Transverse colon (tissue), 4 donors: ENCODE data around the gene RNF144B. TPM values are rescaled to one million over a fixed set of nuclear protein-coding genes. Genes with fewer than 3 reads are reported as not detected.
A peak's percentile ranks its signal among the peaks of the same experiment; 100 is the strongest.

Experiments used
- DNase-seq: peaks from one replicate; pipeline ENCODE4 v3.0.0-alpha.2; 2019
- H3K27ac ChIP-seq, 4 donors: fragments of 200-600 bp; sonication (generic); 2 replicates each; pipeline ENCODE4 v1.5.1; 2016 to 2018; ENCODE audit warnings: inconsistent platforms in 4 of 4
- H3K27me3 ChIP-seq: fragments of 200-600 bp; sonication (generic); 2 replicates; pipeline ENCODE4 v1.5.1; 2017; ENCODE audit warnings: inconsistent platforms
- H3K36me3 ChIP-seq, 4 donors: fragments of 200-600 bp; sonication (generic); 2 replicates each; pipeline ENCODE4 v1.5.1; 2017 to 2019; ENCODE audit warnings: inconsistent platforms in 4 of 4
- H3K4me1 ChIP-seq, 4 donors: fragments of 200-600 bp; sonication (generic); 2 replicates each; pipeline ENCODE4 v1.5.1; 2017 to 2020; ENCODE audit warnings: inconsistent platforms in 4 of 4
- H3K4me3 ChIP-seq, 4 donors: fragments of 200-600 bp; sonication (generic); 1 replicate in 1 of 4; 2 replicates in 3 of 4; pipeline versions ENCODE4 v1.5.1 to v1.6.1; 2017 to 2019; ENCODE audit warnings: inconsistent platforms in 4 of 4
- H3K9me3 ChIP-seq, 2 donors: fragments of 200-600 bp; sonication (generic); 2 replicates each; pipeline ENCODE4 v1.5.1; 2017 to 2019; ENCODE audit warnings: inconsistent platforms in 2 of 2
- EP300 ChIP-seq: sonication (generic); formaldehyde crosslinking; IDR thresholded peaks from one replicate; pipeline ENCODE4 v1.6.1; 2017; ENCODE audit warnings: antibody characterized with exemption, low read depth
- POLR2A ChIP-seq: fragments of 450-650 bp; IDR thresholded peaks from one replicate; pipeline ENCODE4 v1.6.1; 2016; ENCODE audit warnings: antibody characterized with exemption, mild to moderate bottlenecking, moderate library complexity
- POLR2AphosphoS5 ChIP-seq, 3 donors: sonication (generic); formaldehyde crosslinking; IDR thresholded peaks; one replicate each; pipeline ENCODE4 v1.6.1; 2016; ENCODE audit warnings: antibody characterized with exemption in 3 of 3
- WGBS, 2 donors: methylation state at CpG; one replicate each; pipeline ENCODE4 v1.1.5; 2018; ENCODE audit warnings: low coverage in 1 of 2; 5-methylcytosine and 5-hydroxymethylcytosine counted together
- in situ Hi-C, 4 donors: fragments of 200-750 bp; cut with MboI; loops; one replicate each; pipeline versions ENCODE4 v1.15.0 to v1.15.1; 2017; ENCODE audit warnings: low sequenced_read_pairs in 3 of 4, low pct_ligation_motif_present in 1 of 4, low pct_unique_long_range_greater_than_20kb in 1 of 4
- intact Hi-C: fragments of 100-400 bp; cut with DNase I; formaldehyde crosslinking; loops from one replicate; pipeline ENCODE4 v1.15.1; 2023; ENCODE audit warnings: low total_unique reads
- total RNA-seq, 4 donors: library from RNA; depleted of rRNA; stranded (reverse); fragments of >200 nt; gene quantifications; one replicate each; pipeline ENCODE4 v1.1.0, GENCODE V29; 2016
- TF ChIP-seq, protein P1 (sequence below), 5 experiments: fragments of 200-600 bp in 3 of 5; fragments of 450-650 bp in 2 of 5; sonication (generic) in 3 of 5; IDR thresholded peaks; 1 replicate in 2 of 5; 2 replicates in 3 of 5; pipeline ENCODE4 v1.5.1; 2016 to 2017; ENCODE audit warnings: antibody characterized with exemption in 5 of 5, inconsistent platforms in 3 of 5, mild to moderate bottlenecking in 2 of 5, moderate library complexity in 1 of 5

The RNF144B gene
- total RNA-seq, 4 donors from 2014 or later: 1.4 to 4.5 (median 3.8) TPM

DNA sequence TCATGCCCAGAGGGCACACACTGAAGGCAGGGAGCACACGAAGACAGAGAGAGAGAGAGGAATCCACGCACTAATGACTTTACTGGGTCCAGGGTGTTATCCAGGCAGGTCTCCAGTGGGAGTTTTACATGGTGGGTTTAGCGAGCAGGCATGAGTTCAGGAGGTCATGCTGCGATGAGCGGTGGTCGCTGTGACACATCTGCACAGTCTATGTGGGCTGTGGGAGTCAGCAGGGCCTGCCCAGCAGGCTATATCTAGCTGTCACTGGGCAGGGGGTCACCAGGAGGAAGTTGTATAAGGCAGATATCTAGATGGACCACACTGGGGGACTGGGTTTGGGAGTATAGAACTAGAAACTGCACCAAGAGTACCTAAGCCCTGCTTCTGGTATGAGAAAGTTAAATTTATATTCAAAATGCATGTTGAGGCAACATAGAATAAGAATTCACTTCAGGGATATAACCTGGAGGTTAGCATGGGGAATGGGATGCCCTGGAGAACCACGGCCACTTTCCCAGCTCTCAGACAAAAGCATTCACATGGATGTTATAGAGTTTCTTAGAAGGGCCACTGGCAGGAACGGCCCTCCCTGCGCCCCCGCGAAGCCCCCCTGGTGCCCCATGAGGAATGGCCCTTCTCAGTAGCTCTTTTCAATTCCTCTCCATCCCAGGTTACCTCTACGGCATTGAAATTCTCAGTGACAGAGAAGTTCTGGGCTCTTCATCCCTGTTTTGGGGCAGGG is 113.9 kb downstream of the RNF144B start:
- intact Hi-C loops: no loop called here
- no peaks in the 10 kb centered on the region for H3K9me3 ChIP-seq
- no peaks in the 10 kb centered on the region for H3K36me3 ChIP-seq
- H3K27me3 ChIP-seq: no peaks in the 10 kb centered on the region
- no peak for DNase-seq
- H3K4me1 ChIP-seq: peaks cover 0 to 3% (median 1%) of the 10 kb centered on the region in 4 donors
- in situ Hi-C loops: loop anchor here in 2 of 4 donors (10.0 kb wide), 2 partner anchors 166 to 176 kb away; no protein-coding TSS in a partner anchor
- H3K4me3 ChIP-seq: no peak overlapping the region
- WGBS, 2 donors: 80 to 89% methylated on average over 1 to 12 of the region's 12 CpGs
- peak overlapping the region in 2 of 4 donors; percentile 24 to 30 for H3K27ac ChIP-seq
- TF ChIP-seq POLR2A (no peak), EP300 (no peak), POLR2AphosphoS5 (IDR thresholded peaks at IDR 0.05) (no peak)
- TF ChIP-seq, protein P1, sequence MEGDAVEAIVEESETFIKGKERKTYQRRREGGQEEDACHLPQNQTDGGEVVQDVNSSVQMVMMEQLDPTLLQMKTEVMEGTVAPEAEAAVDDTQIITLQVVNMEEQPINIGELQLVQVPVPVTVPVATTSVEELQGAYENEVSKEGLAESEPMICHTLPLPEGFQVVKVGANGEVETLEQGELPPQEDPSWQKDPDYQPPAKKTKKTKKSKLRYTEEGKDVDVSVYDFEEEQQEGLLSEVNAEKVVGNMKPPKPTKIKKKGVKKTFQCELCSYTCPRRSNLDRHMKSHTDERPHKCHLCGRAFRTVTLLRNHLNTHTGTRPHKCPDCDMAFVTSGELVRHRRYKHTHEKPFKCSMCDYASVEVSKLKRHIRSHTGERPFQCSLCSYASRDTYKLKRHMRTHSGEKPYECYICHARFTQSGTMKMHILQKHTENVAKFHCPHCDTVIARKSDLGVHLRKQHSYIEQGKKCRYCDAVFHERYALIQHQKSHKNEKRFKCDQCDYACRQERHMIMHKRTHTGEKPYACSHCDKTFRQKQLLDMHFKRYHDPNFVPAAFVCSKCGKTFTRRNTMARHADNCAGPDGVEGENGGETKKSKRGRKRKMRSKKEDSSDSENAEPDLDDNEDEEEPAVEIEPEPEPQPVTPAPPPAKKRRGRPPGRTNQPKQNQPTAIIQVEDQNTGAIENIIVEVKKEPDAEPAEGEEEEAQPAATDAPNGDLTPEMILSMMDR (IDR thresholded peaks at IDR 0.05): no peak

DNA sequence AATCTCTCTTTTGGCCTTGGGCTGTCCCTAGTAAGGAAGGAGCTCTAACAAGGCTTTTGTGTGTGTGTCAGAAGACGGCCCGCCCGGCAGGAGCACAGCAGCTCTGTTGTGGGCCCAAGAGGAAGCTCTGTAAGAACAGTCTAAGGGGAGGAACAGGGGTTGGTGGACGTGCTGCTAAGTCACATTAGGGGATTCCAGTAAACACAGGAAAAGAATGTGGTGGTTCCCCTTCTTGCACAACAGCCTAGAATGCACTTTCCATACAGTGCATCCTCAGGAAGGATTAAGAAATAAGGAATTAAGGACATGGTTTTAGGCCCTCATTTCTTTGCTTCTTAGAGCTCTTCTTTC is 114.5 kb downstream of the RNF144B start:
- in situ Hi-C loops (loop anchor here in 2 of 4 donors (10.0 kb wide), 2 partner anchors 167 to 177 kb away; no protein-coding TSS in a partner anchor), intact Hi-C loops (no loop called here)
- Histone ChIP-seq H3K4me3 (no peak overlapping the region), H3K27me3 (no peaks in the 10 kb centered on the region), H3K27ac (peak overlapping the region in 2 of 4 donors; percentile 24 to 30), H3K36me3 (no peaks in the 10 kb centered on the region), H3K4me1 (peaks cover 0 to 3% (median 1%) of the 10 kb centered on the region in 4 donors), H3K9me3 (no peaks in the 10 kb centered on the region)
- peak; percentile 33 for DNase-seq
- TF ChIP-seq POLR2A: no peak
- no peak for TF ChIP-seq POLR2AphosphoS5 (IDR thresholded peaks at IDR 0.05)
- TF ChIP-seq, protein P1 (IDR thresholded peaks at IDR 0.05): no peak
- TF ChIP-seq EP300: no peak
- 62% methylated on average over 4 of the region's 4 CpGs; no CpG with 5 or more reads in 1 of the 2 donors for WGBS, 2 donors

DNA sequence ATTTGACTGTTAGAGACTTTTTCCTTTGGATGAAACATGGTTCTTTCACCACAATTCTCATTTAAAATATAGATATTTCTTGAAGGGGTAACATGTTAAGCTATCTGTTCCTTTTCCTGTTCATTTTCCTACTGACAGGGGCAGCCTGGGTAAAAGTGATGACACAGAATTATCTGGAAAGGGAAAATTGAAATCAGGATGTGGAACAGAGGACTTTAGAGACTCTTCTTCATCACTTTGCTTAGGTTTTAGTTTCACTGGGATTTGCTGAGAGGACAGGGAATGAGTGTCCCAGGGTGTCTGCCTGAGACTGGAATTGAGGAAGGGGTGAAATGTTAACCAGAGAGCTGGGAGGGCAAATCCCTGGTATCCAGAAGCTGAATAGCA is 116.0 kb downstream of the RNF144B start:
- intact Hi-C loops: no loop called here
- Histone ChIP-seq H3K27ac (peak overlapping the region in 3 of 4 donors; percentile 15 to 28 (median 28)), H3K4me3 (no peak overlapping the region), H3K36me3 (no peaks in the 10 kb centered on the region), H3K27me3 (no peaks in the 10 kb centered on the region), H3K9me3 (no peaks in the 10 kb centered on the region), H3K4me1 (peaks cover 0 to 3% (median 1%) of the 10 kb centered on the region in 4 donors)
- TF ChIP-seq POLR2A (no peak), EP300 (no peak), POLR2AphosphoS5 (IDR thresholded peaks at IDR 0.05) (no peak)
- TF ChIP-seq, protein P1 (IDR thresholded peaks at IDR 0.05): no peak
- in situ Hi-C loops: loop anchor here in 2 of 4 donors (10.0 kb wide), 2 partner anchors 168 to 178 kb away; no protein-coding TSS in a partner anchor
- DNase-seq: no peak

DNA sequence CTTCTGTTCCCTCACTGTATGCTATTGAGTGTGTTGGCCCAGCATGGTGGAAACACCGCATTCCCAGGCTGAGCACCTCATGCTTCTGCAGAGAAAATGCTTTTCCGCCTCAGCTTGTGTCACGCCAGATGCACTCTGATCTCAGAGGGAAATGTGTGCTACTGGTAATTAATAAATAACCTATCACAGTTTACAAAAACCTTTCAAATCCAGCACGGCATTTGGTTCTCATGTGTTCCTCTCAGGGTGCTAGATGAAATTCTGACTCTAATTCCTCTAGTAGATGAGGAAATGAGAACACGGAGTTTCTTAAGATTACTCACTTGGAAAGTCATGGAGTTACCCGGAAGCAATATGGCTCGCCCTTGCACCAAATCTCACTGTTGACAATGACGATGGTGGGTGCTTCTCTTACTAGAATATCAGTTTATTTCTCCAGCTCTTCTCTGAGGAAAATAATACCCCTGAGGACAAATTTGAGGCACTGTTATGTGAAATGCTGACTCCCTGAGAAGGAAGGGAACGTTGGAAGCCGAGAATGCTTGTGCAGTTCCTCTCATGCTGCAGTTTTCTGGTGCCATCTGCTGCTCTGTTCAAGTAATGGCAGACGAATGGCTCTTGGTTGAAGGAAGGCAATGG is 116.6 kb downstream of the RNF144B start:
- Histone ChIP-seq H3K9me3 (no peaks in the 10 kb centered on the region), H3K27ac (peak overlapping the region; percentile 15 to 33 (median 28)), H3K36me3 (no peaks in the 10 kb centered on the region), H3K4me3 (peak overlapping the region in 3 of 4 donors; percentile 11 to 37 (median 24)), H3K27me3 (no peaks in the 10 kb centered on the region), H3K4me1 (peaks cover 0 to 3% (median 1%) of the 10 kb centered on the region in 4 donors)
- intact Hi-C loops: loop anchor here (1.0 kb wide), 1 partner anchor 179 kb away; no protein-coding TSS in a partner anchor
- TF ChIP-seq, protein P1 (IDR thresholded peaks at IDR 0.05): peak; percentile 76 to 89 (median 85)
- TF ChIP-seq POLR2A: no peak
- no peak for TF ChIP-seq POLR2AphosphoS5 (IDR thresholded peaks at IDR 0.05)
- TF ChIP-seq EP300: no peak
- whole genome bisulfite sequencing, 2 donors: 27 to 33% methylated on average over 10 to 11 of the region's 11 CpGs
- in situ Hi-C loops: loop anchor here in 2 of 4 donors (10.0 kb wide), 2 partner anchors 169 to 179 kb away; no protein-coding TSS in a partner anchor
- DNase-seq: peak; percentile 50
